ENCODE results near the gene RAB40C.

Gene RAB40C

DNA sequence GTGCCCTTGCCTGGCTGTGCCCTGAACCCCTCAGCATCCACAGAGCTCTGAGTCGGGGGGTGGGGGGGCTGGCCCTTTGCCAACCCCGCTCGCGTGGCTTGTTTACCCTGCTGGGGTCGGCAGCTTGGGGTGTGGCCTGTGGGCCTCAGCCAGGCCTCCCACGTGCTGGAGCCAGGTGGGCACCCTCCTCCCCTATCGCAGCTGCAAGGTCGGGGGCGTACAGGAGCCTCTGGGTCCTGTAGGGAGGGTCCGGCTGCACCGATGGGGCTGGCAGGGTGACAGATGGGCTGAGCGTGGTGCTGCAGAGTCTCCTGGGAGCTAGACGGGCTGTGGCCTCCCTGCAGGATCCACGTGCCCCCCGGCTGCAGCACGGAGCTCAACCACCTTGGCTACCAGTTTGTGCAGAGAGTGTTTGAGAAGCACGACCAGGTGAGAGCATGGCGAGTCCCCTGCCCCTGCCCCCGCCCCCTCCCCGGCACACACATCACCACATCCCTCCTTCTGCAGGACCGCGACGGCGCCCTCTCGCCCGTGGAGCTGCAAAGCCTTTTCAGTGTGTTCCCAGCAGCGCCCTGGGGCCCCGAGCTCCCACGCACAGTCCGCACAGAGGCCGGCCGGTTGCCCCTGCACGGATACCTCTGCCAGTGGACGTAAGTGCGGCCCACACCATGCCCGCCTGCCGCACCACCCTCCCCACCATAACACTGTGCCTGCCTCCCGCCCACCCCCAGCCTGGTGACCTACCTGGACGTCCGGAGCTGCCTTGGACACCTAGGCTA is 81.7 kb downstream of the RAB40C start:
- no peak for DNase-seq

DNA sequence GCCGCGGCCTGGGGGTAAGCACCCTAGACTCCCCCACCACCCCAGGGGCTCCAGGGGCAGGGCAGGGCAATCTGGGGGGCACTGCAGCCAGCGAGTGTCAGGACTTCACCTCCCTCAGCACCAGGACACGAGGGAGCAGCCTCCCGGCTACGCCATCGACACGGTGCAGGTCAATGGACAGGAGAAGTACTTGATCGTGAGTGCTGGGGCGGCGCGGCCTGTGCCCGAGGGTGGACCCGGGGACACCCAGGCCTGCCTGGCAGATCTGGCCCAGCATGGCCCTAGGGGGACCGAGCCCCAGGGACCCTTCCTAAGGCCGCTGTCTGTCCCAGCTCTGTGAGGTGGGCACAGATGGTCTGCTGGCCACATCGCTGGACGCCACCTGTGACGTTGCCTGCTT is 82.5 kb downstream of the RAB40C start:
- DNase-seq: no peak

DNA sequence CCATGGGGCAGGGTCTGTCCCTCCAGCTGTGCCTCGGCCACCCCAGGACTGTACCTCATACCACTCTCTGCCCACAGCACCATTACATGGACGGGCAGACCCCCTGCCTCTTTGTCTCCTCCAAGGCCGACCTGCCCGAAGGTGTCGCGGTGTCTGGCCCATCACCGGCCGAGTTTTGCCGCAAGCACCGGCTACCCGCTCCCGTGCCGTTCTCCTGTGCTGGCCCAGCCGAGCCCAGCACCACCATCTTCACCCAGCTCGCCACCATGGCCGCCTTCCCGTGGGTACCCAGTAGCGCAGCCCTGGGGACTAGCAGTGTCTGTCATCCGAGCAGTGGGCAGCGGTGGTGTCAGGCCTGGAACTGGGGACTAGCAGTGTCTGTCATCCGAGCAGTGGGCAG is 83.0 kb downstream of the RAB40C start:
- DNase-seq: no peak

DNA sequence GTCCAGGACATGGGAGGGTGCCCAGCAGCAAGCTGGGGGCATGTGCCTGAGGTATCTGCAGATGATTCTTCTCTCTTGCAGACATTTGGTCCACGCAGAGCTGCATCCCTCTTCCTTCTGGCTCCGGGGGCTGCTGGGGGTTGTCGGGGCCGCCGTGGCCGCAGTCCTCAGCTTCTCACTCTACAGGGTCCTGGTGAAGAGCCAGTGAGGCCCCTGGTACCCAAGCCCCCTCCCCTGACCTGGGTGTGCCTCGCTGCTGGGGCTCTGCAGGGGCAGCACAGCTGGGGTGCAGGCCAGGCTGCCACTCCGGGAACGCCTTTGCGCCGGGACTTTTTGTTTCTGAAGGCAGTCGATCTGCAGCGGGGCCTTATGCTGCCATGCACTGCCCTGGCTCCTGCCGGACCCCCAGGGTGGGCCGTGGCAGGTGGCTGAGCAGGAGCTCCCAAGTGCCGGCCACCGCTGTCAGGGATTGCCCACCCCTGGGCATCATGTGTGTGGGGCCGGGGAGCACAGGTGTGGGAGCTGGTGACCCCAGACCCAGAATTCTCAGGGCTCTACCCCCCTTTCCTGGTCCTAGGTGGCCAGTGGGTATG is 83.6 kb downstream of the RAB40C start:
- DNase-seq: no peak

DNA sequence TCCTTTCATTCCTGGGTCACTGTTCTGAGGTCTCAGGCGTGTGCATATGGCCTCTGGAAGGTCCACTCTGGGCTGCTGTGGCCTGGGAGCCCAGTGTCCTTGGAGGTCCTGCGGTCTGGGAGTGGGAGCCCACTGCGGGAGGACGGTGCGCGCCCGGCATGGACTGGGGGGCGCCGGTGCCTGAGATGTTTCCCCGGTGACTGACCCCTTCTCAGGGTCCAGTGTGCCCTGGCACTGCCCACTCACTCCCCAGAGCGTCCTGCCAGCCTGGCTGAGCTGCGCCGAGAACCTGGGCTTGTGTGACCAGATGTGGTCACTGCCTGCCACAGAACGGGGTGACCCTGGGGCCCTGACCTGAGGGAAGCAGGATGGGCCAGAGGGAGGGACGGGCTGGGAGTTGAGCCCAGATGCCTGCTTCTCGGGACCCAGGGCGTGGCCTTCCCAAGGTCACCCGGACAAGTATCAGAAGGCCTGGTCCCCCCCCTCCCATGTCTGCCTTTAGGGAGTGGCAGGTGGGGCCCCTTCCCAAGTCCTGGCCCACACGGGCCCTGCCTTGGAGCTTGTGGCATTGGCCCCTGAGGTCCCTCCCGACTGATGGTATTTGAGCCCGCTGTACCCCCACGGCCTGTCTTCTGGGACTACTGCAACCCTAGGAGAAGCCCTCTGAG is 84.5 kb downstream of the RAB40C start:
- no peak for DNase-seq

DNA sequence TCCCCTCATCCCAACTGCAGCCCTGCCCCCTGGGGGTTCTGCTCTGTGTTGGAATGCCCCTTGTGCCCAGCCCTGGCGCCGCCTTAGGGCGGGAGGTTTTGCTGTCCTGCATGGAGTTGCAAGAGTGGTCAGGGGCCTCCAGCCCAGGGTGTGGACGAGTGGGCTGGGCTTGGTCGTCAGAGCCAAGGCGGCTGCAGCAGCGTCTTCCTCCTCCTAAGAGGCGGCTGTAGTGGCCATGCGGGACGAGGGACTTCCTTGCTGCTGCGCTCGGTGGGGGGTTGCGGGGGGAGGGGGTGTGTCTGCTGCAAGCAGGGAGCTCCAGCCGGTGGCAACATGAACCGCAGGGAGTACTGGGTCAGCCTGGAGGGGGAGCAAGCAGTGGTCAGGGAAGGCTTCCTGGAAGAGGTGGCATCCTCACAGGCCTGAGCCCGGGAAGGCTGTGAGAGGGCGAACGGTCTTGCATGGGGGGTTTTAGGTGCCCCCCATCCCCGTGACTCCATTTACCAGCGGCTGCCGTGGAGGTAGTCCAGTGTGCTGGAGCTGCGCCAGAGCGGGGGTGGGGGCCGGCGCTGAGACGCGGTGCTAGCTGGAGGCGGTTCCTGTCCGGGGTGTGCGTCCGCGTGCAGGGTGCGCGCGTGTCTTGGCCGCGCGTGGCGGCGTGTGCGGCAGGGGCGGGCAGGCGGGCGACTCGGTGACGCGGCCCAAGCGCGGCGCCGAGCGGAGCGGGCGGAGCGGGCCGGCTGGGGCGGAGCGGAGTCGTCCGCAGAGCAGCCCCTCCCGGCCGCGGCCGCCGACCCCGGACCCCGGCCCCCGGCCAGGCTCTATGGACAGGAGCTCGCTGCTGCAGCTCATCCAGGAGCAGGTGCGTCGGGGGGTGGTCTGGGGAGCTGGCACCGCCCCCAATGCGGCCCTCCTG is 85.4 kb downstream of the RAB40C start, which contains the start of gene RHBDL1:
Gene RHBDL1 (plus strand): TSS at position 704 of the 916 bp plus-strand sequence. CDS start 120 bp downstream, at position 824.
- DNase-seq: peak; percentile 67

DNA sequence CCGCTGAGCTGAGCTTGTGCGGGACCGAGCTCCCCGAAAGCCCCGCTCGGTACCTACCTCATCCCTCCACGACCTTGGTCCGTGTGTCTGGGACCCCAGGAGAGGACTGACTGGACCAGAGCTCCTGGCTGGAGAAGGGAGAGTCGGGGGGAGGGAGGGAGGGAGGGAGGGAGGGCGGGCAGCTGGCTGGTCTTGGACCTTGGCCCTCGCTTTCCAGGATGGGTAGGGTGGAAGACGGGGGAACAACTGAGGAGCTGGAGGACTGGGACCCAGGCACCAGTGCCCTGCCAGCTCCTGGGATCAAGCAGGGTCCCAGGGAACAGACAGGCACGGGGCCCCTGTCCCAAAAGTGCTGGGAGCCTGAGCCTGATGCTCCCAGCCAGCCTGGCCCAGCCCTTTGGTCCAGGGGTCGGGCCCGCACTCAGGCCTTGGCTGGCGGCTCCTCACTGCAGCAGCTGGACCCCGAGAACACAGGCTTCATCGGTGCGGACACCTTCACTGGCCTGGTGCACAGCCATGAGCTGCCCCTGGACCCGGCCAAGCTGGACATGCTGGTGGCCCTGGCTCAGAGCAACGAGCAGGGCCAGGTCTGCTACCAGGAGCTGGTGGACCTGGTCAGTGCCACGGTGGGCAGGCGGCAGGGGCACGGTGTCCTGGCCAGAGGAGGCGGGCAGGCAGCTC is 86.2 kb downstream of the RAB40C start:
- no peak for DNase-seq

DNA sequence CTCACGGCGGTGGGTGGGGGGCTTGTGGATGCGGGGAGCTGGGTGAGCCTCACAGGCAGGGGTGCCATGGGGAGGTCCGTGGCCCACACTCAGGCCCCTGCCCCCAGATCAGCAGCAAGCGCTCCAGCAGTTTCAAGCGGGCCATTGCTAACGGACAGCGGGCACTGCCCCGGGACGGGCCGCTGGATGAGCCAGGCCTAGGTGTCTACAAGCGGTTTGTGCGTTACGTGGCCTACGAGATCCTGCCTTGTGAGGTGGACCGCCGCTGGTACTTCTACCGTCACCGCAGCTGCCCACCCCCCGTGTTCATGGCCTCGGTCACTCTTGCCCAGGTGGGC is 86.7 kb downstream of the RAB40C start:
- DNase-seq: no peak

DNA sequence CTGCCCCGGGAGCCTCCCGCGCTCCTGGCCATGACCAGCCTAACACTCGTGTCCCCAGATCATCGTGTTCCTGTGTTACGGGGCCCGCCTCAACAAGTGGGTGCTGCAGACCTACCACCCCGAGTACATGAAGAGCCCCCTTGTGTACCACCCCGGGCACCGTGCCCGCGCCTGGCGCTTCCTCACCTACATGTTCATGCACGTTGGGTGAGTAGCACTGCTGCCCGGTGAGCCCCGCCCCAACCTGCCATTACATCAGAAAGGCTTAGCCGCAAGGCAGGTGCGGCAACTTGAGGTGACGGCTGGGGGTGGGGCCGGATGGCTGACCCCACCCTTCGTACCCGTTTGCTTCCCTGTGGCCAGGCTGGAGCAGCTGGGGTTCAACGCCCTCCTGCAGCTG is 87.0 kb downstream of the RAB40C start:
- no peak for DNase-seq

DNA sequence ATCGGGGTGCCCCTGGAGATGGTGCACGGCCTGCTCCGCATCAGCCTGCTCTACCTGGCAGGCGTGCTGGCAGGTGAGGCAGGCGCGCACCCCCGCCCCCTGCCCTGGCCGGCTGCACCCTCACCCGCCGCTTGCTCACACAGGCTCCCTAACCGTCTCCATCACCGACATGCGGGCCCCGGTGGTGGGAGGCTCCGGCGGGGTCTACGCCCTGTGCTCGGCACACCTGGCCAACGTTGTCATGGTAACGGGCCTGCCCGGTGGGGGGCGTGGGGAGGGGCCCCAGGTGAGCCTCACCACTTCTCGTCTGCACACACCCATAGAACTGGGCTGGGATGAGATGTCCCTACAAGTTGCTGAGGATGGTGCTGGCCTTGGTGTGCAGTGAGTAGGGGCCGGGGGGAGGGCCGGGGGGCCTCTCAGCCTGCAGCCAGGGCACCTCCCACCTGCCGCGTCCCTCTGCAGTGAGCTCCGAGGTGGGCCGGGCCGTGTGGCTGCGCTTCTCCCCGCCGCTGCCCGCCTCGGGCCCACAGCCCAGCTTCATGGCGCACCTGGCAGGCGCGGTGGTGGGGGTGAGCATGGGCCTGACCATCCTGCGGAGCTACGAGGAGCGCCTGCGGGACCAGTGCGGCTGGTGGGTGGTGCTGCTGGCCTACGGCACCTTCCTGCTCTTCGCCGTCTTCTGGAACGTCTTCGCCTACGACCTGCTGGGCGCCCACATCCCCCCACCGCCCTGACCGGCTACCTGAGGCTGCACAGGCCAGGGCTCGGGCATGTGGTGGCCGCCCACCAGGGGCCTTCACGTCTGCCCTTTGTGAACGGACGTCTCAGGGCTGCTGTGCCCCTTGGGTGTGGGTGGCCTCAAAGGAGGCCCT is 87.7 kb downstream of the RAB40C start:
- DNase-seq: no peak

DNA sequence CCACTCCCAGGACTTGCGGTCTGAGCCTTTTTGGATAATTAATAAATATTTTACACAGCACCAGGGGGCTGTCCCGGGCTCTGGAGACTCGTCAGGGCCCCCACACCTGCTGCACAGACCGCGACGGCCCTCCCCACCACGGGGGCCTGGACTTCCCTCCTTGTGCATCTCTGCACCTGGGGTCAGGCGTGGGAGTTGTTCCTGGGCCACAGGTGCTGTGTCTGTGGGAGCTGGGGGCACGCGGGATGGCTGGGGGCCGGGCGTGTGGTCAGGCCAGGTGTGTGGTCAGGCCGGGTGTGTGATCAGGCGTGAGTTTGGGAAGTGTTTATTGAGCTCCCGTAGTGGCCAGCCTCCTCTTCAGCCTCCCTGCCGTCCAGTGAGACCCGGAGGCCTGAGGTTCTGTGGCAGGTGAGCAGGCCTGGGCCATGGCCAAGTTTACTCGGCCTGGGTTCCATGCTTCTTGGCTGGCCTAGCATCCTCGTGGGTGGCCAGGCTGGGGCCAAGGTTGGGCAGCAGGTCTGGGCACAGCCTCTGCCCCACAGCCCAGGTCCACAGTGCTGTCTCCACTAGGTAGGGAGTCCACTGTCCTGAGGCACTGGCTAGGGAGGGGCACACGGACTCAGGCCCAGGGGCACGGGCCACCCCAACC is 88.5 kb downstream of the RAB40C start:
- no peak for DNase-seq

Measured in activated CD8-positive, alpha-beta memory T cell treated with anti-CD3 and anti-CD28 coated beads for 24 hours (primary cell).